Body of pancreas (tissue), 4 donors: ENCODE results near the gene CENPF. TPM values are rescaled to one million over a fixed set of nuclear protein-coding genes. Genes with fewer than 3 reads are reported as not detected.
A peak's percentile ranks its signal among the peaks of the same experiment; 100 is the strongest.

Source experiments
- ATAC-seq: fragments of 150-250 bp; one replicate; pipeline ENCODE4 v1.9.1; 2016
- DNase-seq, 4 donors: peaks; one replicate each; pipeline ENCODE4 v3.0.0-alpha.2; 2019
- H3K27ac ChIP-seq, 4 donors: fragments of 200-600 bp; sonication (generic); 1 replicate in 3 of 4; 2 replicates in 1 of 4; pipeline versions ENCODE4 v1.5.1 to v1.6.1; 2016 to 2019; ENCODE audit warnings: mild to moderate bottlenecking in 1 of 4, mixed read lengths in 1 of 4, moderate library complexity in 1 of 4
- H3K27me3 ChIP-seq, 2 donors: fragments of 200-600 bp; sonication (generic); one replicate each; pipeline ENCODE4 v1.6.0; 2016; ENCODE audit warnings: mild to moderate bottlenecking in 1 of 2
- H3K36me3 ChIP-seq, 2 donors: fragments of 200-600 bp; sonication (generic); replicated peaks in 1 of 2; 2 replicates each; pipeline ENCODE4 v1.5.1; 2016; ENCODE audit warnings: low read depth in 2 of 2; ENCODE audit not compliant: insufficient read depth in 1 of 2
- H3K4me1 ChIP-seq: fragments of 200-600 bp; sonication (generic); one replicate; pipeline ENCODE4 v1.6.0; 2016
- H3K4me3 ChIP-seq, 2 donors: fragments of 200-600 bp; sonication (generic); 1 replicate in 1 of 2; 2 replicates in 1 of 2; pipeline ENCODE4 v1.5.1; 2016 to 2019
- H3K9me3 ChIP-seq, 3 donors: fragments of 200-600 bp; sonication (generic); 1 replicate in 2 of 3; 2 replicates in 1 of 3; pipeline ENCODE4 v1.5.1; 2016
- CTCF ChIP-seq, 7 experiments: fragments of 450-650 bp in 4 of 7; fragments of 200-600 bp in 3 of 7; sonication (generic) in 3 of 7; IDR thresholded peaks; one replicate each; pipeline ENCODE4 v1.5.1; 2016 to 2019; ENCODE audit warnings: antibody characterized with exemption in 7 of 7
- POLR2A ChIP-seq, 3 donors: fragments of 450-650 bp; IDR thresholded peaks; one replicate each; pipeline ENCODE4 v1.6.1; 2016; ENCODE audit warnings: antibody characterized with exemption in 3 of 3, mild to moderate bottlenecking in 2 of 3
- WGBS, 2 donors: methylation state at CpG; one replicate each; pipeline ENCODE4 v1.1.5; 2017; 5-methylcytosine and 5-hydroxymethylcytosine counted together
- intact Hi-C: fragments of 100-400 bp; cut with DNase I; formaldehyde crosslinking; loops from one replicate; pipeline ENCODE4 v1.15.1; 2023
- total RNA-seq, 2 donors: library from RNA; depleted of rRNA; stranded (reverse); fragments of >200 nt; gene quantifications; one replicate each; pipeline ENCODE4 v1.1.0, GENCODE V29; 2016

The CENPF gene
- total RNA-seq: under 1 TPM in 1 of 2 donors, not detected in 1; under 0.01 TPM

- DNase-seq (peak; percentile 95 to 98 (median 96)), ATAC-seq (peak; percentile 100)
- Histone ChIP-seq H3K4me3 (peak within 1 kb of the TSS; percentile 55 to 59), H3K27me3 (no peaks in the 10 kb centered on the region), H3K36me3 (no peaks in the 10 kb centered on the region), H3K4me1 (peaks cover 13% of the 10 kb centered on the region), H3K9me3 (no peaks in the 10 kb centered on the region), H3K27ac (no peak within 1 kb of the TSS)
- intact Hi-C loops: no loop called here
- 0% methylated on average over 34 to 65 of the region's 65 CpGs for WGBS, 2 donors
- TF ChIP-seq CTCF (IDR thresholded peaks at IDR 0.05) (peak in 6 of 7 experiments; percentile 13 to 52 (median 48)), POLR2A (IDR thresholded peaks at IDR 0.05) (no peak)
Measured at GRCh38 chr1:214602764-214603657, at the start of gene CENPF. Gene CENPF (plus strand): TSS chr1:214603195. CDS start chr1:214613755, 10,560 bp downstream.

- Histone ChIP-seq H3K27ac (no peak overlapping the region), H3K9me3 (no peaks in the 10 kb centered on the region), H3K4me3 (no peak overlapping the region), H3K4me1 (no peaks in the 10 kb centered on the region), H3K27me3 (no peaks in the 10 kb centered on the region), H3K36me3 (no peaks in the 10 kb centered on the region)
- intact Hi-C loops: no loop called here
- WGBS, 2 donors: 53 to 67% methylated on average over 8 of the region's 8 CpGs
- TF ChIP-seq POLR2A (IDR thresholded peaks at IDR 0.05) (no peak), CTCF (IDR thresholded peaks at IDR 0.05) (no peak)
- no peak for ATAC-seq
- no peak for DNase-seq
Measured at GRCh38 chr1:214557952-214558735, 44.9 kb upstream of the CENPF start.

- TF ChIP-seq POLR2A (IDR thresholded peaks at IDR 0.05): no peak
- no peak for TF ChIP-seq CTCF (IDR thresholded peaks at IDR 0.05)
- Histone ChIP-seq H3K27me3 (no peaks in the 10 kb centered on the region), H3K9me3 (no peaks in the 10 kb centered on the region), H3K4me1 (no peaks in the 10 kb centered on the region), H3K36me3 (no peaks in the 10 kb centered on the region), H3K27ac (no peak overlapping the region), H3K4me3 (no peak overlapping the region)
- no peak for ATAC-seq
- intact Hi-C loops: no loop called here
- no peak for DNase-seq
Measured at GRCh38 chr1:214563881-214564280, 39.1 kb upstream of the CENPF start.

GRCh38 chr1:214565310-214565709 lies 37.7 kb upstream of the CENPF start:
- no peaks in the 10 kb centered on the region for H3K9me3 ChIP-seq
- intact Hi-C loops: no loop called here
- no peak overlapping the region for H3K4me3 ChIP-seq
- ATAC-seq: no peak
- H3K36me3 ChIP-seq: no peaks in the 10 kb centered on the region
- no peaks in the 10 kb centered on the region for H3K4me1 ChIP-seq
- TF ChIP-seq POLR2A (IDR thresholded peaks at IDR 0.05): no peak
- TF ChIP-seq CTCF (IDR thresholded peaks at IDR 0.05): no peak
- H3K27ac ChIP-seq: no peak overlapping the region
- no peaks in the 10 kb centered on the region for H3K27me3 ChIP-seq
- no peak for DNase-seq
- 71 to 84% methylated on average over 1 of the region's 1 CpG for WGBS, 2 donors
